ENCODE measurements around the gene VSTM4. TPM values are rescaled to one million over a fixed set of nuclear protein-coding genes. Genes with fewer than 3 reads are reported as not detected.

VSTM4 gene
- total RNA-seq, 2 experiments from 2014 or later = 0.10 TPM

GRCh38 chr10:49107887-49108267 is 7.4 kb downstream of the VSTM4 start:
- Mint-ChIP-seq H3K36me3 (ENCODE audit: low read depth) (no peaks in the 10 kb centered on the region), H3K27me3 (peaks cover 10% of the 10 kb centered on the region), H3K9me3 (no peaks in the 10 kb centered on the region), H3K4me3 (no peak overlapping the region), H3K27ac (no peak overlapping the region), H3K4me1 (no peaks in the 10 kb centered on the region)
- no peak for DNase-seq
- POLR2A ChIA-PET = no interaction called here
- CTCF ChIA-PET = no interaction called here

DNA sequence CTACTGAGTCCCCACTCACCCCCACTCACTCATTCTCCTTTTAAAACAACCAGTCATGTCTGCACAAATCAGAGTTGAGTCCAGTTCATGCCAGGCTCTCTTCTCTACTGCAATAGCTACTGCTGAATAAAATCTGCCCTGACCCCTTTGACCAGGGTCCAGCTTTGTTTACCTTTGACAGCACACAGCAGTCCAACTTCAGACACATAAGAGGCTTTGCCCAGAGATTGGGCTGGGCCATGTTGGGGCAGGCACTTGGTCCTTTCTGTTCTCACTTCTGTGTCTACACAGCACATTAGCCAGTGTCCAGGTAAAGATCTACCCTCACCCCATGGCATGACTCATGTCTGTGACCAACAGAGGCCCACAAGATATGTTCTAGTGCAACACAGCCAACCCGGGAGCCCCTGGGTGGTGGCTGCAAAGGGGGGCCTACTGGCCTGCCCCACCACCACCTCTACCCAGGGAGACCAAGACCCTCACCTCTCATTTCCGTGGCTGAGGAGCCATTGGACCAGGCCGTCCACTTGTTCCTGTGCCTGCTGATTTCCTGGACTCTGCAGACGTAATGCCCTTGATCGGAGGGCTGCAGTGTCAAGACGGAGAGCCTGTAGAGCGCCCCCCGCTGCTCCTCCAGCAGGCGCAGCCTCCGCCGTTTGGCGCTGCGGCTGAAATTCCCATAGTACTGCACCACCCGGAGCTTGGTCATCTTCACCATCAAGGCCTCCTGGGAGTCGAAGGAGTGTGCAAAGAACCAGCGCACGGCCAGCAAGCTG is 8.0 kb downstream of the VSTM4 start:
- H3K27ac Mint-ChIP-seq = no peak overlapping the region
- ChIA-PET CTCF (no interaction called here), POLR2A (no interaction called here)
- peaks cover 10% of the 10 kb centered on the region for H3K27me3 Mint-ChIP-seq
- H3K4me3 Mint-ChIP-seq = no peak overlapping the region
- no peaks in the 10 kb centered on the region for H3K36me3 Mint-ChIP-seq (ENCODE audit: low read depth)
- no peaks in the 10 kb centered on the region for H3K9me3 Mint-ChIP-seq
- no peaks in the 10 kb centered on the region for H3K4me1 Mint-ChIP-seq
- no peak for DNase-seq

DNA sequence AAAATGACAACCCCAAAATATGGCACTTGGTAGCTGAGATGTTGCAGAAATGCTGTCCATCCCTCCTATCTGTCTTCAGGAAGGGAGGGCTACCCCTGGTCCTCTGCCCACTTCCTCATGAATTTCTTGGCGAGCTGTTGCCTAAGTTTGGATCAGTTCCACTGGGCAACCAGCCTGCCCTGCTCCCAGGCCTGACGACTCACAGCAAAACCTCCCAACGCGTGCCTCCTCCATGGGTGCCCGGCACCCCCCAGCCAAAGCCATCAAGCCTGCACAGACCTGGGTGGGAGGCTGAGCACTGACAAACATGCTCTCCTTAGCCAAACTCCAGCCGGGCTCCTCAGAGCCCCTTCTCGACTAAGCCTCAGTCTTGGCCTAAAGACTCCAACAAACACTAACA is 8.9 kb downstream of the VSTM4 start:
- ChIA-PET CTCF (no interaction called here), POLR2A (no interaction called here)
- Mint-ChIP-seq H3K4me3 (no peak overlapping the region), H3K27ac (no peak overlapping the region), H3K4me1 (no peaks in the 10 kb centered on the region), H3K9me3 (no peaks in the 10 kb centered on the region), H3K27me3 (peaks cover 13% of the 10 kb centered on the region), H3K36me3 (ENCODE audit: low read depth) (no peaks in the 10 kb centered on the region)
- DNase-seq = no peak

- H3K27ac Mint-ChIP-seq = no peak overlapping the region
- peaks cover 15% of the 10 kb centered on the region for H3K27me3 Mint-ChIP-seq
Observed at GRCh38 chr10:49105076-49105475, 10.2 kb downstream of the VSTM4 start.

GRCh38 chr10:49104323-49104722 is 11.0 kb downstream of the VSTM4 start:
- peaks cover 22% of the 10 kb centered on the region for H3K27me3 Mint-ChIP-seq
- CTCF ChIA-PET = no interaction called here

More at GRCh38 chr10:49105076-49105475, 10.2 kb downstream of the VSTM4 start:
- Mint-ChIP-seq H3K4me1 (no peaks in the 10 kb centered on the region), H3K36me3 (ENCODE audit: low read depth) (no peaks in the 10 kb centered on the region), H3K4me3 (no peak overlapping the region), H3K9me3 (no peaks in the 10 kb centered on the region)
- no peak for DNase-seq
- POLR2A ChIA-PET = no interaction called here
- CTCF ChIA-PET = no interaction called here

GRCh38 chr10:49103761-49104160 is 11.6 kb downstream of the VSTM4 start:
- Mint-ChIP-seq H3K27ac (no peak overlapping the region), H3K9me3 (no peaks in the 10 kb centered on the region), H3K4me3 (no peak overlapping the region), H3K4me1 (no peaks in the 10 kb centered on the region), H3K27me3 (peaks cover 24% of the 10 kb centered on the region), H3K36me3 (ENCODE audit: low read depth) (no peaks in the 10 kb centered on the region)
- DNase-seq = no peak
- ChIA-PET CTCF (no interaction called here), POLR2A (no interaction called here)

More at GRCh38 chr10:49104323-49104722, 11.0 kb downstream of the VSTM4 start:
- H3K27ac Mint-ChIP-seq = no peak overlapping the region
- no peak for DNase-seq
- H3K9me3 Mint-ChIP-seq = no peaks in the 10 kb centered on the region
- H3K4me3 Mint-ChIP-seq = no peak overlapping the region
- no peaks in the 10 kb centered on the region for H3K36me3 Mint-ChIP-seq (ENCODE audit: low read depth)
- POLR2A ChIA-PET = no interaction called here
- H3K4me1 Mint-ChIP-seq = no peaks in the 10 kb centered on the region

- no peaks in the 10 kb centered on the region for H3K4me1 Mint-ChIP-seq
- ChIA-PET POLR2A (no interaction called here), CTCF (no interaction called here)
- no peak for DNase-seq
- H3K36me3 Mint-ChIP-seq (ENCODE audit: low read depth) = no peaks in the 10 kb centered on the region
- H3K9me3 Mint-ChIP-seq = no peaks in the 10 kb centered on the region
- peaks cover 18% of the 10 kb centered on the region for H3K27me3 Mint-ChIP-seq
- no peak overlapping the region for H3K4me3 Mint-ChIP-seq
- no peak overlapping the region for H3K27ac Mint-ChIP-seq
Observed at GRCh38 chr10:49099046-49099445, 16.3 kb downstream of the VSTM4 start.

GRCh38 chr10:49096890-49097445 is 18.4 kb downstream of the VSTM4 start:
- POLR2A ChIA-PET = no interaction called here
- H3K36me3 Mint-ChIP-seq (ENCODE audit: low read depth) = no peaks in the 10 kb centered on the region
- no peaks in the 10 kb centered on the region for H3K9me3 Mint-ChIP-seq
- peaks cover 18% of the 10 kb centered on the region for H3K27me3 Mint-ChIP-seq
- CTCF ChIA-PET = no interaction called here
- no peak for DNase-seq
- H3K4me3 Mint-ChIP-seq = no peak overlapping the region
- no peaks in the 10 kb centered on the region for H3K4me1 Mint-ChIP-seq
- H3K27ac Mint-ChIP-seq = no peak overlapping the region

GRCh38 chr10:49094646-49095045 is 20.7 kb downstream of the VSTM4 start:
- Mint-ChIP-seq H3K36me3 (ENCODE audit: low read depth) (no peaks in the 10 kb centered on the region), H3K27me3 (peaks cover 9% of the 10 kb centered on the region), H3K9me3 (no peaks in the 10 kb centered on the region), H3K27ac (no peak overlapping the region), H3K4me1 (no peaks in the 10 kb centered on the region), H3K4me3 (no peak overlapping the region)
- CTCF ChIA-PET = no interaction called here
- POLR2A ChIA-PET = no interaction called here
- DNase-seq = no peak

GRCh38 chr10:49093922-49094321 is 21.4 kb downstream of the VSTM4 start:
- POLR2A ChIA-PET = no interaction called here

DNA sequence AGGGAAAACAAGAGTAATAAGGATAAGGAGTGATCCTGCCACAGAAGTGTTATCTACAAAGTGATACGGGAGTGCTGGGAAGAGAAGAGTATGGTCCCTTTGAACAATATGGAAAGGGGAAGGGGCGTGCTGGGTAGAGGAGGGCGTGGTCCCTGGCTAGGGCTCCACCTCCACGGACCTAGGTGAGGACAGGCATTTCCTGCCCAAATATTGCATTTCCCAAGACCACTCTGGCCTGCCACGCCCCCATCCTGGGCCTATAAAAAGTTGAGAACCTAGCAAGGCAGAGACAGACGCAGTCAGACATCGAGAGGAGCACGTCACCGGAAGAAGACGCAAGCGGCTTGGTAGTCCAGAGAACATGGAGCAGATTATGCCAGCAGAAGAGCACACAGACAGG is 22.8 kb downstream of the VSTM4 start:
- CTCF ChIA-PET = no interaction called here
- H3K27me3 Mint-ChIP-seq = peaks cover 4% of the 10 kb centered on the region
- H3K36me3 Mint-ChIP-seq (ENCODE audit: low read depth) = no peaks in the 10 kb centered on the region
- H3K4me3 Mint-ChIP-seq = no peak overlapping the region
- H3K4me1 Mint-ChIP-seq = no peaks in the 10 kb centered on the region
- DNase-seq = no peak
- H3K9me3 Mint-ChIP-seq = peaks cover 2% of the 10 kb centered on the region
- POLR2A ChIA-PET = no interaction called here
- no peak overlapping the region for H3K27ac Mint-ChIP-seq

More at GRCh38 chr10:49093922-49094321, 21.4 kb downstream of the VSTM4 start:
- H3K4me3 Mint-ChIP-seq = no peak overlapping the region
- CTCF ChIA-PET = interaction anchor here (1.0 kb wide), 1 partner anchor 20 kb away, joined by 3 read pairs; no protein-coding TSS in a partner anchor
- no peaks in the 10 kb centered on the region for H3K36me3 Mint-ChIP-seq (ENCODE audit: low read depth)
- no peaks in the 10 kb centered on the region for H3K9me3 Mint-ChIP-seq
- no peak overlapping the region for H3K27ac Mint-ChIP-seq
- no peak for DNase-seq
- no peaks in the 10 kb centered on the region for H3K4me1 Mint-ChIP-seq
- H3K27me3 Mint-ChIP-seq = peaks cover 4% of the 10 kb centered on the region

GRCh38 chr10:49091450-49092210 is 23.7 kb downstream of the VSTM4 start:
- POLR2A ChIA-PET = no interaction called here
- DNase-seq = no peak
- Mint-ChIP-seq H3K4me1 (no peaks in the 10 kb centered on the region), H3K36me3 (ENCODE audit: low read depth) (no peaks in the 10 kb centered on the region), H3K27me3 (peaks cover 4% of the 10 kb centered on the region), H3K27ac (no peak overlapping the region), H3K4me3 (no peak overlapping the region), H3K9me3 (peaks cover 7% of the 10 kb centered on the region)
- CTCF ChIA-PET = no interaction called here

GRCh38 chr10:49090696-49091380 is 24.5 kb downstream of the VSTM4 start:
- H3K9me3 Mint-ChIP-seq = peaks cover 12% of the 10 kb centered on the region
- no peaks in the 10 kb centered on the region for H3K36me3 Mint-ChIP-seq (ENCODE audit: low read depth)
- ChIA-PET POLR2A (no interaction called here), CTCF (no interaction called here)
- no peak overlapping the region for H3K27ac Mint-ChIP-seq
- no peaks in the 10 kb centered on the region for H3K4me1 Mint-ChIP-seq
- peaks cover 6% of the 10 kb centered on the region for H3K27me3 Mint-ChIP-seq
- no peak for DNase-seq
- no peak overlapping the region for H3K4me3 Mint-ChIP-seq
